Fibroblast of mammary gland (primary cell): Measurements from ENCODE around the gene ARMH1.

Experiments used
- DNase-seq: peaks from one replicate; pipeline ENCODE4 v3.0.0-alpha.2; 2010; ENCODE audit warnings: low read depth
- H3K4me3 ChIP-seq: 2 replicates; pipeline ENCODE4 v1.5.1; 2011; ENCODE audit warnings: low read depth, mild to moderate bottlenecking, low read length, moderate library complexity; ENCODE audit not compliant: control insufficient read depth
- TF ChIP-seq, protein P1 (sequence below): conservative IDR thresholded peaks from 2 replicates; pipeline ENCODE4 v1.5.1; 2011; ENCODE audit warnings: low read depth, low read length, inconsistent platforms; ENCODE audit not compliant: control insufficient read depth, insufficient read depth

Gene ARMH1

DNA sequence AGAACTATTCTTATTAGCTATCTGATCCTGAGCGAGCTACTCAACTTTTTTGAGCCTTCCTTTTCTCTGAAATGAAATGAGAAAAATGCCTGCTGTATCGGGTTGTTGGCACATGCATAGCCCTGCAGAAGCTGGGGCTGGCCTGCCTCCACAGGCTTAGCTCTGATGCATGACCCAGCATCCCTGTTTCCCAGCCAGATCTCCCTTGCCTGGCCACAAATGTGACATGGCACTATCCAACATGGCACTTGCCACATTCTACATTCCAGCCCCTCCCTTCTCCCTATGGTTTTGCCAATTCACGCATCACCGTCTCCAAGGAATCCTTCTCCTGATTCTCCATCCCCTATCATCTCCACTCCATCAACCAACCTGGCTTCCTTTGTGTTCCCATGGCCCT, 42.6 kb downstream of the ARMH1 start:
- no peak overlapping the region for H3K4me3 ChIP-seq
- TF ChIP-seq, protein P1, sequence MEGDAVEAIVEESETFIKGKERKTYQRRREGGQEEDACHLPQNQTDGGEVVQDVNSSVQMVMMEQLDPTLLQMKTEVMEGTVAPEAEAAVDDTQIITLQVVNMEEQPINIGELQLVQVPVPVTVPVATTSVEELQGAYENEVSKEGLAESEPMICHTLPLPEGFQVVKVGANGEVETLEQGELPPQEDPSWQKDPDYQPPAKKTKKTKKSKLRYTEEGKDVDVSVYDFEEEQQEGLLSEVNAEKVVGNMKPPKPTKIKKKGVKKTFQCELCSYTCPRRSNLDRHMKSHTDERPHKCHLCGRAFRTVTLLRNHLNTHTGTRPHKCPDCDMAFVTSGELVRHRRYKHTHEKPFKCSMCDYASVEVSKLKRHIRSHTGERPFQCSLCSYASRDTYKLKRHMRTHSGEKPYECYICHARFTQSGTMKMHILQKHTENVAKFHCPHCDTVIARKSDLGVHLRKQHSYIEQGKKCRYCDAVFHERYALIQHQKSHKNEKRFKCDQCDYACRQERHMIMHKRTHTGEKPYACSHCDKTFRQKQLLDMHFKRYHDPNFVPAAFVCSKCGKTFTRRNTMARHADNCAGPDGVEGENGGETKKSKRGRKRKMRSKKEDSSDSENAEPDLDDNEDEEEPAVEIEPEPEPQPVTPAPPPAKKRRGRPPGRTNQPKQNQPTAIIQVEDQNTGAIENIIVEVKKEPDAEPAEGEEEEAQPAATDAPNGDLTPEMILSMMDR: no peak
- DNase-seq: no peak

DNA sequence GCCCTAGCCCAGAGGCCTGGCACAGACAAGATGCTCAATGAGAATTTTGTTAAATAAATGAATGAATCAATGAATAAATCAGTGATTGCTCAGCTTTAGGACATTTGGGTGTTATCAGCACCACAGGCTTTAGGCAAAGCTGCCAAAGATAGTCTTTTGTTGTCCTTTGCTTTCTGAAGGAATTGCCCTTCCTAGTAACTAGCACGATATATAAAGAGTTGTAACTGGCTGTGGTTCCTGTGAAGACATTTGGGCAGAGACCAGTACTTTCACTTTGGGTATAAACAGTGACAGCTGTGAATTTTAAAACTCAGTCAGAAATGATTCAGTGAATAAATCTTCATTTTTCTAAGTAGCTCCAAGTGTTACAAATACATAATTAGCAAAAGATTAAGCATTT, 43.1 kb downstream of the ARMH1 start:
- H3K4me3 ChIP-seq: no peak overlapping the region
- DNase-seq: no peak
- TF ChIP-seq, protein P1: no peak

DNA sequence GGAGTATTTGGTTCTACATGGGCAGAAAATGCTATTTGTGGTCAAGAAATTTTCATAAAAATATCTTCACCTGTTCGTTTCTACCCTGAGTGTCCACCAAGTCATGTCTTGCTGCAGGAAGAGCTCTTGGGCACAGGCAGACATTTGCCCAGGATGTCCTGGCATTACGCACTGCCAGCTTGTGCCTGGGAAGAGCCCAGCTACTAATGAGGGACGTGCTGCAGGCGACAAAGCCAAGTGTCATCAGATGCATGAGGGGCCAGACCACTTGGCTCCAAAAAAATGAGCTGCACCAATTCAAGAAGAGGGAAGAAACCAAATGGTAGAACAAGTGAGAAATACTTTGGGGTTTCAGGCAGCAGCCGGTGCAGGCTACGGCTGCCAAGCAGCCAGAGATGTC, 43.6 kb downstream of the ARMH1 start:
- H3K4me3 ChIP-seq: no peak overlapping the region
- TF ChIP-seq, protein P1: no peak
- DNase-seq: no peak

DNA sequence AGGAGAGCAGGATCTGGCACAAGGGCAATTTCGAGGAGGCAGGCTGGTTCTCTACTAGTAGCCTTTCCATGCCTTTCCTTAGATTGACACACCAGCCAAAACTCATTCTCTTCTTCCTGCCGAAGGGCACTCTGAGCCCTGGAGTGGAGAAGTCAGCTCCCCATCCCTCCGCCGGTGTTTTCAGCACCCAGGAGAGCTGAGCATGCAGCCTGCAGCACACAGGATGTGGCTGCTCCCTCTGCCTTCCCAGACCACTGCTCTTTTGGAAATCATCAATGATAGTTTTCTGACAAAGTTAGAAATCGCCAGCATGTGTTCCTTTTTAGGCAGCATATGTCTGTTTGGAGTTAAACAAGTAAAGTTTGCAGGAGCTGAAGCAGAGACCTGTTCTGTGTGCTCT, 44.8 kb downstream of the ARMH1 start:
- H3K4me3 ChIP-seq: no peak overlapping the region
- TF ChIP-seq, protein P1: no peak
- DNase-seq: no peak

DNA sequence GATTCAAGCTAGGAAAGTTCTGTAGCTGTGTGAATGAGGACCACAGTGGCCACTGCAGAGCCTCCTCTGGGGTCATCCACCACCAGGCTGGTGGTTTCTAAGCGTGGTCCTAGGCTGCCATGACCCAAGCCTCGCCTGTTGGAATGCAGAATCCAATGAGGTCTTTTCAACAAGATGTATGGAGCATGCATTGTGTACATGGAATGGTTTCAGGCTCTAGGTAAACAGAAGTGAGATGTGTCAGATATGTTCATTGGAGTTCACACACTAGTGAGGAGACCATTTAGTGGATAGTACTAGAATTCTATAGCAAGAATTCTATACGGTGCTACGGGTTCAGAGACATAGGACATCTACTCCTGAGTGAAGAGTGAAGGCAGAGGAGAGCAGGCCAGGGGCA, 45.8 kb downstream of the ARMH1 start:
- TF ChIP-seq, protein P1: no peak
- DNase-seq: no peak
- H3K4me3 ChIP-seq: no peak overlapping the region

DNA sequence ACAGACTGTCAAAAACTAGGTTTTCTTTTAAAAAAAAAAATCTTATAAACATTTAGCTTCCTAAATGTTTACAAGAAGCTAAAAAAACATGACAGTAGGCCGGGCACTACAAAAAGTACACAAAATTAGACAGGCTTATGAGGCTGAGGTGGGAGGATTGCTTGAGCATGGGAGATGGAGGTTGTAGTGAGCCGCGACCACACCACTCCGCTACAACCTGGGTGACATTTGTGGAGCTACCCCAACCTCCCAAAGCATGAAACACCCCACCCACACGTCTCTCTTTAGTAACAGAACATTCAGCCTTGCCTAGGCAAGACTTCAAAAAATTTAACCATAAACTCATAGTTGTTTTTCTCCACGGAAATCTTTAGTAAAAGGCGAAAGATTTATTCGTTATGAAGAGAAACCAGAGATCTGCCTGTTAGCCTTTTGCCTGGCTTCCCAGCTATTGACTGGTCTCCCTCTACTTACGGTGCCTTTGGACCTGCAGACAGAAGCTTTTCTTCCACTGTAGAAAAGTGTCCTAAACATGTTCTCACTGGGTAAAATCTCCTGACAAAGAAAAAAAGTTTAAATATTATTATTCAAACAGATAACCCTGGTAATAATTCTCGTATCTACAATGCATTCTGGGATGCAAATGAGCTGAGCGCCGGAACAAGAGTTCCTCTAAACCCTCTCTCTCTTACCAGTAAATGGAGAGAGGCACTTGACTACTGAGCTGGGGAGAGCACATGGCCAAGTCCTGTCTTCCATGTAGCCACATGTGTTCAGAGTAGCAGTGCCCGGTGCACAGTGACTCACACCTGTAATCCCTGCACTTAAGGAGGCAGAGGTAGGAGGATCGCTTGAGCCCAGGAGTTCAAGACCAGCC, 47.2 kb downstream of the ARMH1 start:
- DNase-seq: peak; percentile 99
- TF ChIP-seq, protein P1: no peak
- no peak overlapping the region for H3K4me3 ChIP-seq
